ENCODE data around the gene AKT2. TPM values are rescaled to one million over a fixed set of nuclear protein-coding genes. Genes with fewer than 3 reads are reported as not detected.

AKT2 gene
- total RNA-seq, 2 donors from 2014 or later = 91.7 to 97.3 TPM

DNA sequence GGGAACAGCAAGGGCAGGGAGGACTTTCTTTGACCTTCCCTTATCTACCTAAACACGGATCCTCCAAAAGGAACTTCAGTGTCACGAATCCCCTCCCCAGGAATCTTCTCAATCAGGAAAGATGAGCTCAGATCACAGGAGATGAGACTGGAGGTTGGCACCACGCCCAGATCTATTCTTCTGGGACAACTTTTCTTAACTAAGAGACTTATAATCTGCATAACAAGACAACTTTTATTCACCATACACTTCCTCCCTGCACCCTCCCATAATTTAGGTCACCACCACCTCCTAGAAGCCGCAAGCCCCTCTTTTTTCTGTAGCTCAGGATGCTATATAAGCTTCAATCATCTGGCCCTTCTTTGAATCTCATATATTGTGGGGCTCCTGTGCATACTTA is 19.2 kb upstream of the AKT2 start:
- no peak for DNase-seq
- no peak for ATAC-seq
- intact Hi-C loops (cut with DNase I, micrococcal nuclease) = loop anchor here in 1 of 2 donors (10.0 kb wide), 1 partner anchor 160 kb away; the partner anchor contains the start of genes BLVRB and SPTBN4

DNA sequence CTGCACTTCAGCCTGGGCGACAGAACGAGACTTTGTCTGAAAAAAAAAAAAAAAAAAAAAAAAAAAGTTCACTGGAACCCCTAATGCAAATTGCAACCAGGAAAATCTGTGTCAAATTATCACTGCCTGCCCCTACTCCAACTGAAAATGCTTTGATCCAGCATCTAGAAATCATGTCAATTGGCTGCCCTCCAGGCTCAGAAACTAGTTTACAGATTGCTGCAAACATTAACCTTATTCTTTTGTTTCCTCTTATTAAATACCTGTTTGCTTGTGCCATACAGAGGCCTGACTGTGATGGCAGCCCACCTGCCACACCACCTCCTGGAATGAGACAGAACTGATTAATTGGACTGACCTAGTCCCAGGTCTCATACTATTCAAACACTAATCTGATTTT is 18.6 kb upstream of the AKT2 start:
- ATAC-seq (no peak), DNase-seq (no peak)
- intact Hi-C loops (cut with DNase I, micrococcal nuclease) = loop anchor here in 1 of 2 donors (10.0 kb wide), 1 partner anchor 161 kb away; the partner anchor contains the start of genes BLVRB and SPTBN4

DNA sequence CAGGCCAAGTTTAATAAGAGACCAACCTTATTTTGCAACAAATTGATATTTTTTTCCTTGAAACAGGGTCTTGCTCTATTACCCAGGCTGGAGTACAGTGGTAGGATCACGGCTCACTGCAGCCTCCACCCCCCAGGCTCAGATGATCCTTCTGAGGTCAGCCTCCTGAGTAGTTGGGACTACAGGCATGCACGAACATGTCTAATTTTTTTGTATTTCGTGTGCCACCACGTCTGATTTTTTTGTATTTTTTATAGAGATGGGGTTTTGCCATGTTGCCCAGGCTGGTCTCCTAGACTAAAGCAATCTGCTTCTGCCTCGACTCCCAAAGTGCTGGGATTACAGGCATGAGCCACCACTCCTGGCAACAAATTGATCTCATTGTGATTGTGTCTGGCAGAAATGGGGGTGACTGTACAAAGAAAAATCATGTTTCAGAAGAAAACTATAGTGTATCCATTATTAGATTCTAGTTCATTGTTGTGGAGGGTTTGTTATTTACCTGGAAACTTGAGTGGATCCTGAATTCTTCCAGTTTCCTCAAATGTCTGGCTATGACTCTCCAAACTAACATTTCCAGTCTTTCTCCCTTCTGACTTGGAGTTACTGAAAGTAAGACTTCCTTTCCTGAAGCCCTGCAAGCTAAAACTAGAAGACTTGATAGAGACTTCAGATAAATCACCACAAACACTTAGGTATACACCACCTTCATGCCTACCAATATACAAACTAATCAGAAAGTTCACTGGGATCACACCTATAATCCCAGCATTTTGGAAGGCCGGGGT is 17.3 kb upstream of the AKT2 start:
- intact Hi-C loops (cut with DNase I, micrococcal nuclease) = loop anchor here in 1 of 2 donors (10.0 kb wide), 1 partner anchor 162 kb away; the partner anchor contains the start of genes BLVRB and SPTBN4

DNA sequence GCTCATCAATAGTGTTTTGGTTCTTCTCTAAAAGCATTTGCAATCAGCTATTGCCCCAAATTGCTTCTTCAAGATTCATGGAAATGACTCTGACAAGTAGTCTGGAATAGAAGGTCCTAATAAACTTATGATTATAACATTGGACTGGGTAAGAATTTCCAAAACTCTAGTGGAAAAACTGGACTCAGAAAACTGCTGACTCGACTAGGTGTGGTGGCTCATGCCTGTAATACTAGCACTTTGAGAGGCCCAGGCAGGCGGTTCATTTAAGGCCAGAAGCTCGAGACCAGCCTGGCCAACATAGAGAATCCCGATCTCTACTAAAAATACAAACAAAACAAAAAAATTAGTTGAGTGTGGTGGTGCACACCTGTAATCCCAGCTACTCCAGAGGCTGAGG is 15.5 kb upstream of the AKT2 start:
- no peak for ATAC-seq
- intact Hi-C loops (cut with DNase I, micrococcal nuclease) = loop anchor here in 1 of 2 donors (10.0 kb wide), 1 partner anchor 164 kb away; the partner anchor contains the start of genes BLVRB and SPTBN4

More for the DNA sequence above, 17.3 kb upstream of the AKT2 start:
- DNase-seq (no peak), ATAC-seq (no peak)

DNA sequence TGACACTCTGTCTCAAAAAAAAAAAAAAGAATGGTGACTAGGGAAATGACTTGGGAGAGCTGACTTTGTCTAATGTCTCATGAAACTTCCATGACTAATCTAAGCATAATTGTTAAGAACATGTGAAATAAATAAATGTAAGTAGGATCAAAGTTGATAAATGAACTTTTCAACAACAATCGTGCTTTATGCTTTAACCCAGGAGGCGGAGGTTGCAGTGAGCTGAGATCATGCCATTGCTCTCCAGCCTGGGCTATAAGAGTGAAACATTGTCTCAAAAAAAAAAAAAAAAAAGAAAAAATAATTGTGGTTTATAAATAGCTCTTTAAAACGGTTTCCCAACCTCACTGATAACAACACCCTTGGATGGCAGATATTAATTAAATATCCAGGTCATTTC is 12.9 kb upstream of the AKT2 start:
- intact Hi-C loops (cut with DNase I, micrococcal nuclease) = no loop called here
- DNase-seq = no peak
- no peak for ATAC-seq

More for the DNA sequence above, 15.5 kb upstream of the AKT2 start:
- DNase-seq = no peak

DNA sequence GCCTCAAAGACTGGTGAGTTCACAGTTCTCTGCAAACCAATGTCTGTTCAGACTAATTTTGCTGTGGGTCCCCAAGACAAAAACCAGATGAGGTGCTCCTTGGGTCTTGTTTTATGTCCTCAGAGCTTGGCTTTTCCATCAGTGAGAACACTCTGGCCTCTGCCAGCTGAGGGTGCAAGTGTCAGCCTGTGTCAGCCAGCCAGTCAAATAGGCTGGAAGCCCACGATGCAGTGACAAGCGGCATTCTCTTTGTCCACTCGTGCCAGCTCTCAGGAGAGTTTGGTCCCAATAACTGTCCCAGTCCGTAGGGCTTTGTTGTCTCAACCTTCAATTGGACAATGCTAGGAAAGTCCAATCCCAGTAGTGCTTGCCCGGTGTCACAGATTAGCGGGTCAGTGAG is 9.4 kb upstream of the AKT2 start:
- intact Hi-C loops (cut with DNase I, micrococcal nuclease) = no loop called here

DNA sequence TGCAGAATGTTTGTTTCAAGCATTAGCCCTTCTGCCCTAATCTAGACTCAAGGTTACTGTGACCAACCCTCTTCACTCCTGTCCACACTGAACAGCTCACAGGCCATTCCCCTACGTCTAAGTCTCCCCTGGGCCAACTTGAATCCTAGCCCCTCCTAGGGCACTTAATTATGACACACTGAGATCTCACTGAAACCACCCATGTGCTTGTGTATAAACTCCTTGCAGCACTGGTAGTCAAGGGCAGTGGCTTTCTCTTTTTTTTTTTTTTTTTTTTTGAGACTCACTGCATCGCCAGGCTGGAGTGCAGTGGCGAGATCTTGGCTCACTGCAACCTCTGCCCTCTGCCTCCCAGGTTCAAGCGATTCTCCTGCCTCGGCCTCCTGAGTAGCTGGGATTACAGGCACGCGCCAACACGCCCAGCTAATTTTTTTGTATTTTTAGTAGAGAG is 1.9 kb upstream of the AKT2 start:
- ATAC-seq (no peak), DNase-seq (no peak)
- intact Hi-C loops (cut with DNase I, micrococcal nuclease) = no loop called here

More for the DNA sequence above, 9.4 kb upstream of the AKT2 start:
- DNase-seq = no peak
- ATAC-seq = no peak

DNA sequence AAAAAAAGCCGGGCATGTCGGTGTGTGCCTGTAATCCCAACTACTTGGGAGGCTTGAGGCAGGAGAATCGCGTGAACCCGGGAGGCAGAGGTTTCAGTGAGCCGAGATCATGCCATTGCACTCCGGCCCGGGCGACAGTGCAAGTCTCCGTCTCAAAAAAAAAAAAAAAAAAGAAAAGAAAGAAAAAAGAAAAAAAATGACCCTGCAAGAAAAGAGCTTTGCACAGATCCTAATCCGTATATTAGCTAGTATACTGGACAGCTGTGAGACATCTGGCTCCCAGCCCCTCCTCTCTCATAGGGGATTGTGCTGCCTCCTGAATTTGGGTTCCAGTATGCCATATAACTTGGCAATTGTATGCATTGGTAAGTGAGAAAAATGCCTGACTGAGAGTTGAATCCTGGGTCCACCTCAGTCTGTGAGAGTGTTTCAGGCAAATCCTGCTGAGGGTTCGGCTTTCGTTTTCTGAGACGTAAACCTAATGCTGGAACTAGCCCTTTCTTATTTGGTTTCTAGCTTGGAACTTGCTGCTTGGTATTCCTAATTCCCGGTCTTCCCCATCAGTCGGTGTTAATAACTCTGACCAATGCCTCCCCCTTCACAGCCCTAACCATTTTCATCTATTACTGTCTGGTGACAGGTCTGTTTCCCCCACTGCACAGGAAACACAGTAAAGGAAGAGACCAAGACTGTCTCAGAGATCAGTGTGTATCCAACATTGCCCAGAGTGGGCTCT is 1.3 kb upstream of the AKT2 start:
- intact Hi-C loops (cut with DNase I, micrococcal nuclease) = no loop called here
- ATAC-seq (no peak), DNase-seq (no peak)

DNA sequence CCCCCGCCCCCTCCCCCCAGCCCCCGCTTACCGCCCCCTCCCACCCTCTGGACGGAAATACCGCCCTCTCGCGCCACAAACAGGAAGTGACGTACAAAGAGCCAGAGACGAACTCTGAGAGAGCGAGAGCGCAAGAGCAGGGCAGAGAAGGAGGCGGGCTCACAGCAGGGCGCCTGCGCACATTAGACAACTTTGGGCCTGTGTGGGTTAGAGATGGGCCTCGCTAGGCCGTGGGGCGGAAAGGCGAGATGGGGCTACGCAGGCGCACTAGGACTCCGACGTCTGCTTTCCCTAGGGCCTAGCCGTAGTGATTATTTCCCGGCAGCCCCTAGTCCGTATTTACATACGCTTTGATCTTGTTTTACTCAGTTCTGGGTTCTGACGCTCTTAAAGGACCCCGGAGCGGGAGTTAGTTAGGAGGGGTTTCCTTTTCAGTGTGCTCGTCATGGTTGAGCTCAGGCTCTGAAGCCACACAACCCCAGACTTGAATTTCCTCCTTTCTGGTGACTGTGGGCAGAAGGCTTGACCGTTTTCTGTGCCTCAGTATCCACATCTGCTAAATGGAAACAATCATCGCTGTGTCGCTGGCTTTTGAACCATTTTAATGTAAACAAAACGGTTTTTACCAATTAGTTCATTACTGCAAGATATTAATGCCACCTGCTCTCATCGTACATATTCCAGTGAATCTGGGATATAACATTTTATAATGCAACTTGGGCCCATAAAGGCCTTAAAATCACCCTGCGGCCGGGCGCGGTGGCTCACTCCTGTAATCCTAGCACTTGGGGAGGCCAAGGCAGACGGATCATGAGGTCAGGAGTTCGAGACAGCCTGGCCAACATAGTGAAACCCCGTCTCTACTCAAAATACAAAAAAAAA is 449 bp upstream of the AKT2 start:
- peak; percentile 84 for ATAC-seq
- intact Hi-C loops (cut with DNase I, micrococcal nuclease) = no loop called here
- peak; percentile 97 to 99 for DNase-seq

DNA sequence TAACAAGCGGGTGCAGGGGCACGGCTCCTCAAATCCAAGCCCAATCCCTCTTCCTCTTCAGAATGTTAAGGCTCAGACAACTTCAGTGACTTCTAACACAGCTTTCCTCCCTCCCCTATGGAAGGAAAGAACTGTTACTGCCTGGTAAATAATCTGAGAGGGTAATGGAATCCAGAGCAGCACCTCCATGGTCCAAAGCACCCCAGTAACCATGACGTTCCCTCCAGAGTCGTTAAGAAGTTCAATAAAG is 969 bp downstream of the AKT2 start:
- ATAC-seq (no peak), DNase-seq (no peak)
- intact Hi-C loops (cut with DNase I, micrococcal nuclease) = no loop called here

DNA sequence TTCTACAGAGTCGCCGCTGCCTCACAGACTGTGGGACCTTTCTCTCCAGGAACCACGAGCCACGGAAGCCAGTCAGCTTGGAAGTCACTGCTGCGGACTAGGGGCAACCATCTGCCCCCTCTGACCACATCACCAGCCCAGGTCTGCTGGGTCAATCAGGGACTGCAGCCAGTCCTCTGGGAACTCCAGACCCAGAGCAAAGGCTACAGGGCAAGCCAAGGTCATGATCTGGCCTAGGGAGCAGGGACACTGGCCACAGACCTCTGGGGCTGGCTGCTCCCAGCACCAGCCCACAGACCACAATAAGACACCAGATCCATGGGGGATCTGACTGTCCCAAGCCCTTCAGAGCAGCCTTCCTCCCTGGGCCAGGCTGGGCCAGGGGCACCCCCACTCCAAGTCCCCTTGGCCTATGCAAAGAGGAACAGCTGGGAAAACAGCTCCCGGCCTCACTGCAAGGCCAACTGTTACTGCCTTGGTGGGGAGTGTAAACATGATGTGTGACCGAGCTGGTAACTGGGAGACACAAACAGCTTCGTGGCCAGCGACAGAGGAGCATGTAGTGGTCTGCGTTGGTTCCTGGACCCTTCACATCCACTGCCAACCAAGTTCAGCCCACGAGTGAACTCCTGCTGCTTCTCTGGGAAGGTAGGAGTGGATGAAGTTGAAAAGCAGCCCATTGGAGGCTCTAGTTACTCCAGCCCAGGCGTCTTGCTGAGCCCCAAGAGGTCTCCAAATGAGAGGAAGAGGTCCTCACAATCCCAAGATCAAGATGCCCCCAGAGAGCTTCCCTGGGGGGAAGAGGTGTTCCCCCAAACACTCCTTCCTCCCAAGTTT is 1.5 kb downstream of the AKT2 start:
- ATAC-seq (no peak), DNase-seq (peak in 1 of 2 donors; percentile 18)
- intact Hi-C loops (cut with DNase I, micrococcal nuclease) = no loop called here

DNA sequence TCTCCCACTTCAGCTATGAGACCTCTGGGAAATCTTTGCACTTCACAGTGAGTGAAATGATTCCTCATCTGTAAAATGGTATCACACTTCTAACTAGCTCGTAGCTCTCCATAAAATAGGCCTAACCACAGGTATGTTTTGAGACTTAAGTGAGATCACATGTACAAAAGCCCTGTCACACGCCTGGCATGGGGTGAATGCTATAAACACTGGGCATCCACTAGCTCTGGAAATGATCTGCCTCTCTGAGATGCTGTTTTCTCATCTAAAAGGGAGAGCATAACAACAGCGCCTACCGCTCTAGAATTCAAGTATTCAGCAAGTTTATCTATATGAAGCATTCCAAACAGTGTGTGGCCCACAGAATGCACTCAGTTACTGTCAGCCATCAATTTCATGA is 2.2 kb downstream of the AKT2 start:
- no peak for DNase-seq
- intact Hi-C loops (cut with DNase I, micrococcal nuclease) = no loop called here
- ATAC-seq = no peak

DNA sequence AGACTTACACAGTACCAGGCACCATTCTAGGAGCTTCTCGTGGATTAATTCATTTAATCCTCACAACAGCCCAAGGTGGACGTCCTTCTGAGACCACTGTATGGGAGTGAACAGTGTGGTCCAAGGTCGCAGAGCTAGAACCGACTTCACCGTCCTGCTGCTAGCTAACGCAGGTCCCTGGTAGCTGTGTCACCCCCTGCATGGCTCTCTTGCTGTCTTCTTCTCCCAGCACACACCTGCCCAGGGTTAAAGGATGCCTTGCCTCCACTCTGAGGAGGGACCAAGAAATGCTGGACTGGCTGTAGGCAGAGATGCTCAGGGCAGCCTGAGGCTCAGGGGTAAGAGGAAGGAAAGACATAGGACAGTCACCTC is 3.0 kb downstream of the AKT2 start:
- no peak for ATAC-seq
- no peak for DNase-seq
- intact Hi-C loops (cut with DNase I, micrococcal nuclease) = no loop called here

DNA sequence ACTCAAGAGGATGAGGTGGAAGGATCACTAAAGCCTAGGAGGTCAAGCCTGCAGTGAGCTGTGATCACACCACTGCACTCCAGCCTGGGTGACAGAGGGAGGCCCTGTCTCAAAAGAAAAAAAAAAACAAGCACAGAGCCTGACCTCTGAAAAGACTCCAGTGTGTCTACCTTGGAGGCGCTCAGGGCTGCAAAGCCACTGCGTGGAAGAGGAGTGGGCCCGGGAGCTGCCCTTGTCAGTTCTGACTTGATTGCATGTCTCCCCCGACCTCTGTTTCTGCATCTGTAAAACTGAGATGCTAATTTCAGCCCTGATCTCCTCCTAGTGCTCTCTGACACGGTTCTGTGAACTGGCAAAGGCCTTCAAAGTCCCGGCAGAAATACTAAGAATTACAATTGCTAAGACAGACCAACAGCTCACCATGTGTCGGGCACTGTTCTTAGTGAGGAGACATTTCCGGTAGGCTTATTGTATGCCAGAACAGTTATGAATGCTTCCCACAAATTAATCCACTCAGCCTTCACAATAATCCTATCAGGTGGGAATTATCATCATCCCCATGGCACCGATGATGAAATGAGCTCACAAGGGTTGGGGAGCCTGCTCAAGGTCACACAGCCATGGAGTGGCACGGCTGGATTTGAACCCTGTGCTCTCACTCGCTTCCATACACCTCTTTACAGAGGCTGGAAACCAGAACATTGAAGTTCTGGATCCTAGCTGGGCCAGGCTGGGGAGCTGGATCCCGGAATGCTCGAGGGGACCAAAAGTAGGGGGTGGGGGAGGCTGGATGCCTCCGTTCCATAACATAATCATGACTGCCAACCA is 3.5 kb downstream of the AKT2 start:
- DNase-seq (no peak), ATAC-seq (no peak)
- intact Hi-C loops (cut with DNase I, micrococcal nuclease) = no loop called here

DNA sequence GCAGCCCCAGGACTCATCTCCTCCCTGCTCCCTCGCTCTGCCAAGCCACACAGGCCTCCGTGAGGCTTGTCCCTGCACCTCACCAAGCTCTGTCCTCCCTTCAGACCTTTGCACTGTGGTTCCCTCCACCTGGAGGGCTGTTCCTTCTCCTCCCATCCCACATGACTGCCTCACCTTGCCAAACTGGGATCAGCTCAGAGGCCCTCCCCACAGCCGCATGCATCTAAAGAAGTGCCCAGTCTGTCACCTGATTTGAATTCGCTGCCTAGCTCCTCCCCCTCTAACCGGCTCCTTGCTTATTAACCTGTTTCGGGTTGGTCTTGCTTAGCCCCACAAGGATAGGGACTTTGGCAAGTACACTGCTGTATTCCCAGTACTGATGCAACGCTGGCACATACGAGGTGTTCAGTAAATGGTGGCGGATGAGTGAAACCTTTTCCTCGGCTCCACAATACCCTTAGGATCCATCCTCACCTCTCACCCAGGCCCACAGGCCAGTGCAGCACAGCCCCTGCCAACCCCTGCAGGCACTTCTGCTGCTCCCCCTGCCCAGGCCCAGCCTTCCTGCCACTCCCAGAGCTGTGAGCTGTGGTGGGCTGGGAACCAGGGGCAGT is 4.4 kb downstream of the AKT2 start:
- DNase-seq = peak; percentile 78 to 94
- ATAC-seq = peak; percentile 80
- intact Hi-C loops (cut with DNase I, micrococcal nuclease) = no loop called here

DNA sequence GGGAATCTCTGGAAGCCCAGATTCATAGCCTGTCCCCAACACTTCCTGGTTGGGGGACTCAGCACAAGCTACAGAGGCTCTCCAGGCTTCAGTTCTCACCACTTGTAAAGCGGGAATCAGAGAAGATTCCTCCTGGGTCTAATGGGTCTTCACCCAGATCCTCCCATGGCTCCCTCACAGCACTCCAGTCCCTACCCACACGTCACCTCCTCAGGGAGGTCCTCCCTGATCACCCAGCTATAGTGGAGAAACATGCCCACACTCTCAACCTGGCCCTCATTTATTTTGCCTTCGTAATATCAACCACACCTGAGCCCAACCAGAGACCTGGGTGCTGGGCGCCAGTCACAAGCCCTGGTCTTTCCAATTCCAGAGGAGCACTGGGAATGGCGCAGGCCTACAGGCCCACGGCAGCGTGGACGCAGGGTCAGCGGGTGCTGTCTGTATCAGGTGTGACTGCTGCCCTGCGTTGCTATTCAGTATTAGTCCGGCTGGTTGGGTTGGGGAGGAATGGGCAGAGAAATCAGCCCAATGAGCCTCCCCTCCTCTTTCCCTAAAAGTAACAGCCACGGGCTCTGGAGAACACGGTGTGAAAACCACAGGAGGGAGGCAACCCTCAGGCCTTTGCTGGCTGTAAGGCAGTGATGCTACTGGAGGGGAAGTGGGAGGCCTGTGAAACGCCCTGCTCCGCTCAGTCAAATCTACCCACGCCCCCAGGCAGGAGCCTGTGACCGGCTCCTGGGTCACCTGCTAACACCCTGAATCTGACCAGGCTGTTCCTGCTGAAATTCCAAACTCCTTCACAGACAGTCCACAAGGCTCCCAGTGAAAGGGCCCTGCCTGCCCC is 5.2 kb downstream of the AKT2 start:
- peak; percentile 40 for ATAC-seq
- intact Hi-C loops (cut with DNase I, micrococcal nuclease) = no loop called here

More for the DNA sequence above, 5.2 kb downstream of the AKT2 start:
- DNase-seq = peak in 1 of 2 donors; percentile 36
